ENCODE data around the gene SCN9A.

DNA sequence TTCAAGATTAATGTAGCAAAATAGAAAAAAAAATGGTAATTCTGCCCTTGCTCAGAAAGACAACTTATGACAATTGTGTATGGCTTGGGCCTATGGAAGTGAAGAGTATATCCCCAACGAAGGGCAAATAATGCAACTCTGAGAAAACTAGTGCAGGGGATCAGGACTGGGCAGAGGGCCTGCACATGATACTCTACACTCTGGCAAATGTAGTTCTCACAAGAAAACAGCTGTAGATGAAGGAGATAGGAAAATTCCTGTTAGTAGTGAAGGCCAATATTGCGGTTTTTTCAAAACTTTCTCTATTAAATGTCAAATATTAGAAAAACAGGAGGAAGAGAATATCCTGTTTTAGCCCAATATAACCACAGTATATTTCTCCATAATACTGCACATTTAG is 77.8 kb downstream of the SCN9A start:
- TF ChIP-seq POLR2A (IDR thresholded peaks at IDR 0.05) (no peak), POLR2AphosphoS5 (IDR thresholded peaks at IDR 0.05) (no peak)

All from upper lobe of left lung (tissue), 4 donors.